GM18868 (cell line): ENCODE results near the gene TAOK1.

Experiments
- ATAC-seq: cut with Tn5 transposase; IDR thresholded peaks from one replicate; pipeline ENCODE4 v1.9.1; 2021; ENCODE audit warnings: mild to moderate bottlenecking, moderate library complexity; ENCODE audit not compliant: unreplicated experiment

TAOK1 gene

DNA sequence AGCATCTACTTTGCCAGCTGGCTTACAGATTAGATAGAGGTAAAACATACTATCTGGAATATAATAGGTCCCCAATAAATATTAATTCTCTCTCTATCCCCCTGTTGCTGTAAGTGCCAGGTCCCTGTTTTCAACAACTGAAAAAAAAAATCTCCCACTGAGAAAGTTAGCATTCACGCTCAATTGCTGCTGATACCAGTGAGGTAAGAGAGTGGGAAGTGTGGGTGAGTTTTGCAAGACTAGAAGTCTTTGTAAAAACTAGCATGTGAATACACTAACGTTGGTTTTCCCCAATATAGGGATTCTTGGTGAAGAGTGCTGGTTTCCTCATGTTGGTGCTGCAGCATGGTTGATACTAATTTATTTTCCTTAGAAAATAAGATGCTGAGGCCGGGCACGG, 11.7 kb upstream of the TAOK1 start:
- no peak for ATAC-seq

GRCh38 chr17:29379084-29379991, 10.8 kb upstream of the TAOK1 start:
- no peak for ATAC-seq

DNA sequence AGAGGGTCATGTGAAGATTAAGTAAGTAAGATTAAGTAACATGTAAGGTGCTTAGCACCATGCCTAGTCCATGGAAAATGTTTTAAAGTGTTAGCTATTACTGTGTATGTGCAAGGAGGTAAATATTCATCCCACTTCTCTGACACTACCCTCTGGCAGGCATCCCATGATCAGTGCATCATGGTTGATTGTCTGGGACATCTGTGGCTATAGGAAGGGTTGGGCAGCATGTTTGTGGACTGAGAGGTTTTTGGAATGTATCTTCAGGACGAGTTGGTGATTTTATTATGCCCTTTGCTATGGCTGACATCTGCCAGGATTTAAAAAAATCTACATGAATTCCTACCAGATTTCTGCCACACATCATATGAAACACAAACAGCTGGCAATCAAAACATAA, 6.5 kb upstream of the TAOK1 start:
- no peak for ATAC-seq

DNA sequence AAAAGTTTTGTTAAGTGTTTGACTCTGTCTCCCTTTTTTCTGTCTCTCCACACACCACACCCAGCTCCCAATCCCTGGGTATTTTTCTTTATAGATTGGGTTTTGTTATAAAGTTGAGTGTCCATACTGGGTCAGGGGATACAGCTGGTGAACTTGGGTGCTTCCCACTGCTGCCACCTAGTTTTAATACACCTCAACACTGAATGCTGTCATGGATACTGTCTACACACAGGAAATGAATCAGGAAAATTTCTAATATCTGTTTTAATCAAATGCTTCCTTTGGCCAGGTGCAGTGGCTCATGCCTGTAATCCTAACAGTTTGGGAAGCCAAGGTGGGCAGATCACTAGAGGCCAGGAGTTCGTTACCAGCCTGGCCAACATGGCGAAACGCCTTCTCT, 5.3 kb upstream of the TAOK1 start:
- ATAC-seq, result no peak

GRCh38 chr17:29386760-29387159, 3.4 kb upstream of the TAOK1 start:
- no peak for ATAC-seq

DNA sequence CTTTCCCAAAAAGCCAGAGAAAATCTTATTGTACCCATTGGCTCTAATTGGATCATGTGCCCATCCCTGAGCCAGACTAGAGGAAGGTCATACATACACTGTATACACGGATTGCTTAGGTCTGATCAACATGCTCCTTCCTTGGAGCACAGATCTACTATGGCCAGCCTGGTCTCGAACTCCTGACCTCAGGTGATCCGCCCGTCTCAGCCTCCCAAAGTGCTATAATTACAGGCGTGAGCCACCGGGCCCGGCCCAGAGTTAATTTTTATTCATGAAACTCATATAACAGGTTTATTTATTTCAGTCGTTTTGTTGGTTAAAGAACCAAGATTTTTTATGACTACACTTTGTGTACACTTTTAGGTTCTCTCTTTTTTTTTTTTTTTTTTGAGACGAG, 1.2 kb upstream of the TAOK1 start:
- ATAC-seq, result no peak

DNA sequence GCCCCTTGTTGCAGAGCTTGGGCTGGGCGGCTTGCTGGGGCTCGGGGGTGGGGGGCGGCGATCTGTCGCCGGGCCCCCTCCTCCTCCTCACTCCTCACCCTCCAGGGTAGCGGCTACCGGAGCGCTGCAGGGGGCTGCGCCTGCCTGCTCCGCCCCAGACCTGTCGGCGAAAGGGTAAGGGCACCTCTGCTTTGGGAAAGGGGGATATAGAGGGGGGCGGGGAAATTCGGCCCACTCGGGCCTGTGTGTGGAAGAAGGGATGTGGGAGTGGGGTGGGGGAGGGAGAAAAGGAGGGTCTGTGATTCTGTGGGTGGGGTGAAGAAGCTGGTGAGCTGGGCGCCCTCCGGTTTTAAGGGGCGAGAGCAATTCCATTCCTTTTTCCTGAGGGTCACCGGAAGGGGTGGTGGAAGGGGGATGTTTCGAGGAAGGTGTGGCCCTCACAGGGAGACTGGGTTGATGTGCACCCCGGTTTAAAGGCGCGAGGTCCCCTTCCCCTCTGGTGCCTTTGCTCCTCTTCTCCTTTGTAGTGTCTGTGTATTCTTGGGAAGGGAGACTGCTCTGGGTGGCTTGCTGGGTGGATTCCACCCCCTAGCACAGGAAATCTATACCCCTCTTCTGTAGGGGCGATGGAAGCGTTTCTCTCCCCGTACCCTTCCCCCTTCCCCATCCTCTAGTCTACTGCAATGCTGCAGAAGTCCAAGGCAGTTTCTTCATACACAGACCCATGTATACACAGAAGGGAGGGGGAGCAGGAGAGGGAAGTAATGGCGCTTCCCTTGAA, 878 bp downstream of the TAOK1 start:
- no peak for ATAC-seq

GRCh38 chr17:29393436-29393835, 3.3 kb downstream of the TAOK1 start:
- no peak for ATAC-seq

DNA sequence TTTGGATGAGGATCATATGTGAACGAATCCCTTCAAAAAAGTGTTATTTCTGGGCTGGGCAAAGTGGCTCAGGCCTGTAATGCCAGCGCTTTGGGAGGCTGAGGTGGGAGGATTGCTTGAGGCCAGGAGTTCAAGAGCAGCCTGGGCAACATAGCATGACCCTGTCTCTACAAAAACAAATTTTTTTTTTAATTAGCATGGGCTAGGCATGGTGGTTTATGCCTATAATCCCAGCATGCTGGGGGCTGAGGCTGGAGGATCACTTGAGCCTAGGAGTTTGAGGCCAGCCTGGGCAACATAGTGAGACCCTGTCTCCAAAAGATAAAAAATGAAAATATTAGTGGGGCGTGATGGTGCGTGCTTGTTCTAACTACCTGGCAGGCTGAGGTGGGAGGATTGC, 4.6 kb downstream of the TAOK1 start:
- no peak for ATAC-seq

DNA sequence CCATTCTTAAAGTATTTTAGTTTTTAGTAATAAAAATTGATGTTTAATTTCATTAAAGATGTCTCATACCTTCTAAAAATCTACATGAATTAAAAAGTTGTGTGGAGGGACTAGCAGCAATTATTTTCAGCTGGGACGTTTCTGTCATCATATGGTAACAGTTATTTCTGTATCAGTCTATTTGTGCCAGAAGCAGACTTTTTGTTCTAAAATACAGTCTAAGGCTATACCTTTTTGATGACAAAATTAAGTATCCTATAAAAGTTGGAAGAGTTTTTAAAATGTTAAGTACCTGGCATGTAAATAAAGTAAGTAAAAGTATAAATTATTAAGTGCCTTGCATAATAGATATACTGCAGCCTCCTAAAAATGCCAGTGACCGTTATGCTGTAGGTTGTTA, 5.9 kb downstream of the TAOK1 start:
- no peak for ATAC-seq

DNA sequence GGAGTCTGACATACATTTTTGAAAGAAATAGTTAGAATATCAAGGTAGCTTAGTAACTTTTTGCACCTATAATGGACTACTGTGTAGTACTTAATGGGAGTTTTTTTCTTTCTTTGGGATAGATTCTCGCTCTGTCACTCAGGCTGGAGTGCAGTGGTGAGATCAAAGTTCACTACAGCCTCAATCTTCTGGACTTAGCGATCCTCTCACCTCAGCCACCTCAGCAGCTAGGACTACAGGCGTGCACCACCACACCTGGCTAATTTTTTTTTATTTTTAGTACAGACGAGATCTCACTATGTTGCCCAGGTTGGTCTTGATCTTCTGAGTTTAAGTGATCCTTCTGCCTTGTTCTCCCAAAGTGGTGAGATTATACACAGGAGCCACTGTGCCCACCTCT, 9.5 kb downstream of the TAOK1 start:
- ATAC-seq, result no peak

GRCh38 chr17:29400818-29401217, 10.7 kb downstream of the TAOK1 start:
- ATAC-seq, result no peak

DNA sequence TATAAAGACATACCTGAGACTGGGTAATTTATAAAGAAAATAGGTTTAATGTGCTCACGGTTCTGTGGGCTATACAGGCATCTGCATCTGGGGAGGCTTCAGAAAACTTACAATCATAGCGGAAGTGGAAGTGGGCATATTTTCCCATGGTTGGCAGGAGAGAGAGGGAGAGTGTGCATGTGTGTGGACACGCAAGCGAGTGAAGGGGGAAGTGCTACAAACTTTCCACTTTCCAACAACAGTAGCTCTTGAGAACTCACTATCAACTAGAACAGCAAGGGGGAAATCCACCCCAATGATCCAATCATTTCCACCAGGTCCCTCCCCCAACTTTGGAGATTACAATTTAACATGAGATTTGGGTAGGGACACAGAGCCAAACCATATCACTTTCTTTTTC, 11.1 kb downstream of the TAOK1 start:
- ATAC-seq, result no peak

DNA sequence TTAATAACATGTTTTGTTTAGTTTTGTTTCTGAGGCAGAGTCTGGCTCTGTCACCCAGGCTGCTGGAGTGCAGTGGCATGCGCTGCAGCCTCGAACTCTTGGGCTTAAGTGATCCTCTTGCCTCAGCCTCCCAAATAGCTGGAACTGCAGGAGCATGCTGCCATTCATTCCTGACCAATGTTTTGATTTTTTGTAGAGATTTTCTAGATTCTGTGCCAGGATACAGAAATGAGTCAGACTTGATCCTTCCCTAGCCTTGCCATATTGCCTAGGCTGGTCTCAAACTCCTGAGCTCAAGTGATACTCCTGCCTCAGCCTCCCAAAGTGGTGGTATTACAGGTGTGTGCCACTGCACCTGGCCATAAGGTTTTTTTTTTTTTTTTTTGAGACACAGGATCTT, 17.7 kb downstream of the TAOK1 start:
- no peak for ATAC-seq

DNA sequence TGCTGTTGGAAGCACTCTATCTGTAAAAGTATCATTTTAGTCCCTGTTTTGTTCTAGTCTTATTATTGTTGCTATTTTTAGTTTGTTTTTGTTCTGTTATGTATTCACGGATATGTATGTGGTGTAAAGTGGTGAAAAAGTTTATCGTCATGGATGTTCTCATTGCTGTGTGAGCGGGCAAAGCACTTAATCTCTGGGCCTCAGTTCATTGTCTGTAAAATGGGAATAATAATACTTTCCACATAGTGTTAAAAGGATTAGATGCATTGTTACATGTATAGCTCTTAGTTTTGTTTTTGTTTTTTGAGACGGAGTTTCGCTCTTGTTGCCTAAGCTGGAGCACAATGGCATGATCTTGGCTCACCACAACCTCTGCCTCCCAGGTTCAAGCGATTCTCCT, 19.8 kb downstream of the TAOK1 start:
- ATAC-seq, result no peak

DNA sequence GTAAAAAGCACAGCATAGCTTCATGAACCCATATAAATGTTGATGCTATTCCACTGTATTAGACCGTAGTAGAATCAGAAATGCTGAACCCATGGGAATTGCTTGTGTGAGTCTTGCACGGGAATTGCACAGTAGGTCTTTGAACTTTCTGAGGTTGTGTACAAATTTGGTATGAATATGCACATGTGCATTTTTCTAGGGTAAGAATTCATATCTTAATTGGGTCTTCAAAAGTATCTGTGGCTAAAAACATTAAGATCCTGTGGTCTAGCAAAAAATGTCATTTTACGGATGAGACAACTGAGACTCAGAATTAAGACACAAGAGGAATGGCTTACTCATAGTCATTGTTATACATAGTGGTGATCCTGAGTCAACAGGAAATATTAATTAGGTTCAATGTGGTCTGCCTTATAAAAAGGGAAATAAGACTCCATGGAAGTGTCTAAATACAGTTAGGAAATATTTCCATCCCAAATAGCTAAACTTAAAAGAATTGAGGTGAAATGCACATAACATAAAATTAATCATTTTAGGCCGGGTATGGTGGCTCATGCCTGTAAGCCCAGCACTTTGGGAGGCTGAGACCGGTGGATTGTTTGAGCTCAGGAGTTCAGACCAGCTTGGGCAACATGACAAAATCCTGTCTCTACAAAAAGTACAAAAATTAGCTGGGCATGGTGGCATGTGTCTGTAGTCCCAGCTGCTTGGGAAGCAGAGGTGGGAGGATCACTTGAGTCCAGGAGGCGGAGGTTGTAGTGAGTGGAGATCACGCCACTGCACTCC, 22.8 kb downstream of the TAOK1 start:
- ATAC-seq, result no peak

- no peak for ATAC-seq
Observed at GRCh38 chr17:29420128-29420527, 30.0 kb downstream of the TAOK1 start.

DNA sequence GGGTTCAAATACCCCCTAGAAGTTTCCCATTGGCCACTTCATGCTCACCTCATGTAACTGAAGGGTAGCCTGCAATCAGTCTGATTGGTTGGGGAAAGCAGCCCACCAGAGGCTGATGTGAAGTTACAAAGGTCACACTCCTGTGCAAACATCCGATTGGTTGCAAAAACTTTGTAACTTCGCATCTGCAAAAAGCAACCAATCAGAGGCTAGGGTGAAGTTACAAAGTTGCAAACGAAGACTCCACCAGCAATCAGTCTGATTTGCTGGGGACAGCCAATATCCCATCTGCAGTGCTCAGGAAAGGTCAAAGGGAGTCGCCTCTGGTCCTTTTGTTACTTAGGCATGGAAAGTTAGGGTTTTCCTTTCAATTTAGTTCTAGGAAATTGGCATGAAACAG, 40.1 kb downstream of the TAOK1 start:
- no peak for ATAC-seq

DNA sequence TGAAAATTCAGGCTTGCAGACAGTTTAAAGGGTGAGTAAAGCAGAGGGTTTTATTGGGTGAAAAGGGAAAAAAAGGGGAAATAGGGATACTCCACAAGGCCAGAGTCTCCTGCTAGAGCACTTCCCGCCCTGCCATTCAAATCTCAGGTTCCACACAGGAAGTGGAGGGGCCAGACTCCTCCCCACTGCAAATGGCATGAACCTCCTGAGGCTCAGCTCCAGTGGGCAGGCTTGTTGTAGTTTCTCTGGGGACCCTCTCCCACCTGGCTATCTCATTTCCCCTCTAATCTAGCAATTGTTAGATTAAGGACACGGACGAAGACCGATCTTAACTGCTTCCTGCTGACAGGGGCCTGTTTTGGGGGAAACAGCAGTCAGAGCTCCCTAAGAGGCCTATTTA, 43.4 kb downstream of the TAOK1 start:
- ATAC-seq, result no peak

DNA sequence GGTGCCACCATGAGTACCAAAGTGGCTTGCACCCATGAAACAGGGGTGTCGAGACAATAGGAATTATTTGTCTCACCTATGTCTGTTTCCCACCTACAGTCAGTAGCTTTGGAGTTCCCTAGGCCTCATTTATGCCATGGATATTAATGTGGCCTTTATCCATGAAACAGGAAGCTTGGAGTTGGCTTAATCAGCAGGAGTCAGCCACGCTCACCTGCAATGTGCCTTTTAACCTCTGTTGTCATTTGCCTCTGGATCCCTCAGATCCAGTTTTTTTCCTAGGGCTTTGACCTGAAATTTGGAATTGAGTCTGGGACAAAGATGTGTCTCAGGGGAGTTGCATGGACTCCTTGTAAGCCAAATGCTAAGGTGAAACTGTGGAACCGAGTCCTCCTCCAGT, 44.4 kb downstream of the TAOK1 start:
- ATAC-seq, result no peak

DNA sequence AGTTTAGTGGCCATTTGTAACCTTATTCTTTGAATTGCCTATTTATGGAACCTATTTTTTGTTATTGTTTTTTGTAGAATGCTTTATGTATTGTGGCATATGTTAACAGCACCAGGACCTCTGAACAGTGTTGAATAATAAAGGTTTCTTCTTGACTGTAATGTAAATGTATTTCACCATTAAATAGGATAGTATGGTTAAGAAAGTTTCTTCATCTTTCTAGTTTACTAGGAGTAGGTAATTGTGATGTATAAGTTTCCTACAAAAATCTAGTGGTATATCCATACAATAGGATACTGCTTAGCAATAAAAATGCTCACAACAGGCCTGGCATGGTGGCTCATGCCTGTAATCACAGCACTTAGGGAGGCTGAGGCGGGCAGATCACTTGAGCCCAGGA, 52.3 kb downstream of the TAOK1 start:
- no peak for ATAC-seq
